ENCODE measurements around the gene BGN. TPM values are rescaled to one million over a fixed set of nuclear protein-coding genes. Genes with fewer than 3 reads are reported as not detected.

The BGN gene
- total and polyA plus RNA-seq, 2 donors from 2014 or later = 164 to 288 TPM

DNA sequence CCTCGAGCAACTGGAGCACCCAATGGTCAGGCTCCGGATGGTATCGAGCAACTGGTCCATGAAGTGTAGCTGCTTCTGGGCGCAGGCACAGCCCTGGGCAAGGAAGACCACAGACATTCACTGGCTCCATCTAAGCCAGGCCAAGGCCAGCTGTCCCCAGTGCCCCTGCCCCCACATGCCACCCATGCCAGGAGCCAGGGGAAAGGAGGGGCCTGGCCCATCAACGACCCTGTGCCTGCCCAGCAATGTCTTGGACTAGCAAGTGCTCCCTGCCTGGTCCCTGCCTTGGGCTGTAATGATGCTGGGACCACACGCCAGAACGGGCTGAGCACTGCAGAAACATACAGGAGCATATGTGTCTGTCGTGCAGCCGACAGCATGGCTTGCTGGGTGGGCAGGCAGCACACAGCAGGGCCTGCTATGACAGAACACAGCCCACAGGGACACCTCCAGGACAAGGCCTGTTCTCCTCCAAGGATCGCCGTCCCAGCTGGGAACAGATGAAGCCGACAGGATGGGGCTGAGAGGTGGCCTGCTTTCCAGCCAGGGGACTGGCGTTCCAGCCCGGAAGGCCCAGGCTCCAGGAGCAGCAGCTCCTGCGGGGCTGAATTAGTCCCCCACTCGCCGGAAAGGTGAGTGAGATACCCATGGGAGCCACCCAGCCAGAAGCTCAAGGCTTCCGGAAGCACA lies 37.5 kb upstream of the BGN start:
- peaks cover 0 to 2% (median 0%) of the 10 kb centered on the region in 3 donors for H3K36me3 ChIP-seq (ENCODE audit: control insufficient read depth in 2 of 3, insufficient read depth in 3 of 3, low read length in 3 of 3)
- H3K4me1 ChIP-seq (ENCODE audit: control insufficient read depth in 2 of 3, insufficient read depth in 2 of 3, low read depth in 1 of 3, low read length in 3 of 3) = no peaks in the 10 kb centered on the region
- intact Hi-C loops (cut with DNase I) = no loop called here
- H3K27ac ChIP-seq (ENCODE audit: low read depth in 2 of 2, low read length in 2 of 2) = no peak overlapping the region
- no peaks in the 10 kb centered on the region for H3K27me3 ChIP-seq (ENCODE audit: control insufficient read depth, insufficient read depth, low read length)
- H3K4me3 ChIP-seq (ENCODE audit: low read length in 3 of 3) = no peak overlapping the region
- no peak for FAIRE-seq
- TF ChIP-seq, protein P1, sequence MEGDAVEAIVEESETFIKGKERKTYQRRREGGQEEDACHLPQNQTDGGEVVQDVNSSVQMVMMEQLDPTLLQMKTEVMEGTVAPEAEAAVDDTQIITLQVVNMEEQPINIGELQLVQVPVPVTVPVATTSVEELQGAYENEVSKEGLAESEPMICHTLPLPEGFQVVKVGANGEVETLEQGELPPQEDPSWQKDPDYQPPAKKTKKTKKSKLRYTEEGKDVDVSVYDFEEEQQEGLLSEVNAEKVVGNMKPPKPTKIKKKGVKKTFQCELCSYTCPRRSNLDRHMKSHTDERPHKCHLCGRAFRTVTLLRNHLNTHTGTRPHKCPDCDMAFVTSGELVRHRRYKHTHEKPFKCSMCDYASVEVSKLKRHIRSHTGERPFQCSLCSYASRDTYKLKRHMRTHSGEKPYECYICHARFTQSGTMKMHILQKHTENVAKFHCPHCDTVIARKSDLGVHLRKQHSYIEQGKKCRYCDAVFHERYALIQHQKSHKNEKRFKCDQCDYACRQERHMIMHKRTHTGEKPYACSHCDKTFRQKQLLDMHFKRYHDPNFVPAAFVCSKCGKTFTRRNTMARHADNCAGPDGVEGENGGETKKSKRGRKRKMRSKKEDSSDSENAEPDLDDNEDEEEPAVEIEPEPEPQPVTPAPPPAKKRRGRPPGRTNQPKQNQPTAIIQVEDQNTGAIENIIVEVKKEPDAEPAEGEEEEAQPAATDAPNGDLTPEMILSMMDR (IDR thresholded peaks at IDR 0.05; ENCODE audit: borderline replicate concordance, extremely low read depth, insufficient read depth) = no peak
- no peaks in the 10 kb centered on the region for H3K9me3 ChIP-seq (ENCODE audit: control insufficient read depth in 2 of 3, insufficient read depth in 1 of 3, low read length in 3 of 3)
- no peak overlapping the region for H3K9ac ChIP-seq (ENCODE audit: low read length in 3 of 3)
- DNase-seq = peak in 1 of 5 donors; percentile 61

GRCh38 chrX:153457827-153458466 lies 36.8 kb upstream of the BGN start:
- Histone ChIP-seq H3K4me3 (ENCODE audit: low read length in 3 of 3) (no peak overlapping the region), H3K36me3 (ENCODE audit: control insufficient read depth in 2 of 3, insufficient read depth in 3 of 3, low read length in 3 of 3) (peaks cover 0 to 2% (median 0%) of the 10 kb centered on the region in 3 donors), H3K9me3 (ENCODE audit: control insufficient read depth in 2 of 3, insufficient read depth in 1 of 3, low read length in 3 of 3) (no peaks in the 10 kb centered on the region), H3K4me1 (ENCODE audit: control insufficient read depth in 2 of 3, insufficient read depth in 2 of 3, low read depth in 1 of 3, low read length in 3 of 3) (no peaks in the 10 kb centered on the region), H3K27me3 (ENCODE audit: control insufficient read depth, insufficient read depth, low read length) (no peaks in the 10 kb centered on the region), H3K9ac (ENCODE audit: low read length in 3 of 3) (no peak overlapping the region), H3K27ac (ENCODE audit: low read depth in 2 of 2, low read length in 2 of 2) (no peak overlapping the region)
- intact Hi-C loops (cut with DNase I) = no loop called here
- DNase-seq (peak in 1 of 5 donors; percentile 60), FAIRE-seq (no peak)
- TF ChIP-seq, protein P1 (IDR thresholded peaks at IDR 0.05; ENCODE audit: borderline replicate concordance, extremely low read depth, insufficient read depth) = no peak

- Histone ChIP-seq H3K4me1 (ENCODE audit: control insufficient read depth in 2 of 3, insufficient read depth in 2 of 3, low read depth in 1 of 3, low read length in 3 of 3) (peaks cover 0 to under 1% (median 0%) of the 10 kb centered on the region in 3 donors), H3K27me3 (ENCODE audit: control insufficient read depth, insufficient read depth, low read length) (no peaks in the 10 kb centered on the region), H3K4me3 (ENCODE audit: low read length in 3 of 3) (no peak overlapping the region), H3K36me3 (ENCODE audit: control insufficient read depth in 2 of 3, insufficient read depth in 3 of 3, low read length in 3 of 3) (peaks cover 0 to 2% (median 0%) of the 10 kb centered on the region in 3 donors), H3K27ac (ENCODE audit: low read depth in 2 of 2, low read length in 2 of 2) (no peak overlapping the region), H3K9me3 (ENCODE audit: control insufficient read depth in 2 of 3, insufficient read depth in 1 of 3, low read length in 3 of 3) (no peaks in the 10 kb centered on the region), H3K9ac (ENCODE audit: low read length in 3 of 3) (no peak overlapping the region)
- DNase-seq (no peak), FAIRE-seq (no peak)
- TF ChIP-seq, protein P1 (IDR thresholded peaks at IDR 0.05; ENCODE audit: borderline replicate concordance, extremely low read depth, insufficient read depth) = no peak
- intact Hi-C loops (cut with DNase I) = no loop called here
Observed at GRCh38 chrX:153458476-153458875, 36.3 kb upstream of the BGN start.

All from kidney (tissue), 14 donors.